Erythroblast (primary cell): ENCODE measurements around the gene DEFB116.

Experiments used
- GATA1 ChIP-seq: IDR thresholded peaks from 2 replicates; pipeline ENCODE4 v1.6.1; 2011; ENCODE audit warnings: low read depth, mild to moderate bottlenecking, control low read depth, low read length, moderate library complexity
- POLR2A ChIP-seq: IDR thresholded peaks from 2 replicates; pipeline ENCODE4 v1.6.1; 2011; ENCODE audit warnings: mild to moderate bottlenecking, low read length

DNA sequence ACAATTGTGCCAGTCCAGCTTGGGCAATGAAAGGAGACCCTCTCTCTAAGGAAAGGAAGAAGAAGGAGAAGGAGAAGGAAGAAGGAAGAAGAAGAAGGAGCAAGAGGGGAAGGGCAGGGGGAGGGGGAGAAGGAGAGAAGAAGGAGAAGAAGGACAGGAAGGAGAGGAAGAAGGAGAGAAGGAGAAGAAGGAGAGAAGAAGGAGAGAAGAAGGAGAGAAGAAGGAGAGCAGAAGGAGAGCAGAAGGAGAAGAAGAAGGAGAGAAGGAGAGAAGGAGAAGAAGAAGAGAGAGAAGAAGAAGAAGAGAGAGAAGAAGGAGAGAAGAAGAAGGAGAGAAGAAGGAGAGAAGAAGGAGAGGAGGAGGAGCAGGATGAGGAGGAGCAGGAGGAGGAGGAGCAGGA lies 22.5 kb upstream of the DEFB116 start:
- no peak for TF ChIP-seq POLR2A
- TF ChIP-seq GATA1, result no peak
